GM15510 (cell line): ENCODE data around the gene DAB2.

Source experiments
- POLR2A ChIP-seq: IDR thresholded peaks from 3 replicates; pipeline ENCODE4 v1.6.1; 2011; ENCODE audit warnings: borderline replicate concordance; ENCODE audit not compliant: insufficient read length; ENCODE audit errors: extremely low read depth

Gene DAB2

GRCh38 chr5:39394946-39395345 lies 29.8 kb downstream of the DAB2 start:
- TF ChIP-seq POLR2A = no peak

- TF ChIP-seq POLR2A = no peak
Observed at GRCh38 chr5:39390945-39391344, 33.8 kb downstream of the DAB2 start.

GRCh38 chr5:39387293-39387692 lies 37.5 kb downstream of the DAB2 start:
- no peak for TF ChIP-seq POLR2A

DNA sequence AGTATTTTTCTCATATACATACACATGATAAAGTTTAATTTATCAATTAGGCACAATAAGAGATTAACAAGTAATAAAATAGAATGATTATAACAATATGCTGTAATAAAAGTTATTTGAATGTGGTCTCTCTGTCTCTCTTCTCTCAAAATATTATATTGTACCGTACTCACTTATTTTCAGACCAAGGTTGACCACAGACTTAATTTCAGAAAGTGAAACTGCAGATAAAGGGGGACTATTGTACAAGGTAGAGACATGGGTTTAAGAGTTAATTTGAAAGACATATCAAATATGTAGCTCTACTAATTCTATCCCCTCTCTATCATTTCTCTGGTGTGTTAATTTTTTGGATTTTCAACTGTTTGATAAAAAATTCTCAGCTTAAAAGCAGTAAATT lies 40.5 kb downstream of the DAB2 start:
- TF ChIP-seq POLR2A = no peak

DNA sequence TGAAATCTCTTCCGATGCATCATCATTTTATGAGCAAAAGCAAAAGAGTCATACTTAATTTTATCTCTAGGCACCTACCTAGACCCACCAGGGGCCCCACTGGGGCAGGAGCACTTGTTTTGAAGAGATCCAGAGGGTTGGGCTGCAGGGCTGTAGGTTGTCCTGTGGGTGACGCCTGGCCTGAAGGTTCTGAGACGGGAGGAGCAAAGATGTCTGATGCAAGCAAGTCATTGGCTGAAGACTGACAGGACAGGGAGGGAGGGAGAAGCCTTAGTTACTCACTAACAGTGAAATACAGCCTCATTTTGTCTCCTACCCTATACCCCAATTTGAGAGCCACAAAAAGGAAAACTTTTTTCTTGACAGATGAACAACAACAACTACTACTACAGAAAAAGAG lies 43.4 kb downstream of the DAB2 start:
- TF ChIP-seq POLR2A = no peak

- TF ChIP-seq POLR2A = no peak
Observed at GRCh38 chr5:39379693-39380092, 45.1 kb downstream of the DAB2 start.

DNA sequence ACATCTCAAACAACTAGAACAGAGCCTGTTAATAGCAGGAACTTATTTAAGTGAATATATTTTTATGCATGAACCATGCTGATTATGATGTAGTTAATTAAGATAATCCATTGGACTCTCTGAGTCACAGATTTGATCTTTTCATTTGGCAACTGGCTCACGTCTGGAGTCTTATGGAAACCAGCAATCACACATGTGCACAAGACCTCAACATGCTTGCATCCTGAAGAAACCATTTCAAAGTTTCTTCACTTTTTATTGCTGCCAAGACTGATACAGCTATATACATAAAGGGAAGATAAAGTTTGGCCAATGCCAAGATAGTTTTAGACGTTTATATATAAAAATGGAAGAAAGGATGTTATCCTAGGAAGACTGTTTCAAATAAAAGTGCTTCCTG lies 47.2 kb downstream of the DAB2 start:
- no peak for TF ChIP-seq POLR2A

- no peak for TF ChIP-seq POLR2A
Observed at GRCh38 chr5:39376293-39376714, 48.5 kb downstream of the DAB2 start.

DNA sequence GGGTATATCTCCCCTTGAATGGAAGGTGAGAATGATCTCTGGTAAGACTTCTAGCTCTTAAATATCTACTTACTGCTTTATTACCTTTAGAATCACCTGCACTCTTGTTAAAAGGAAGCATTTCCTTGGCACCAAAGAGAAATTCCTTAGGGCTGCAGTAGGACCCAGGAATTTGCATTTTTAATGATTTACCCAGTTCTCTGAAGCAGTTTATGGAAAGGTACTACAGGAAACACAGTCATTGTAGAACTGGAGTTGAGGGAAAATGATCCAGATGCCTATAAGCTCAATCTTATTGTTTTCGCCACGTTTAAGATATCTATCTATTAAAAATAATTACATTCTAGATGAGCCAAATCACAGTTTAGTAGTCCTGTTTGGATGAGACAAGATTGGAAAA lies 51.0 kb downstream of the DAB2 start:
- no peak for TF ChIP-seq POLR2A

DNA sequence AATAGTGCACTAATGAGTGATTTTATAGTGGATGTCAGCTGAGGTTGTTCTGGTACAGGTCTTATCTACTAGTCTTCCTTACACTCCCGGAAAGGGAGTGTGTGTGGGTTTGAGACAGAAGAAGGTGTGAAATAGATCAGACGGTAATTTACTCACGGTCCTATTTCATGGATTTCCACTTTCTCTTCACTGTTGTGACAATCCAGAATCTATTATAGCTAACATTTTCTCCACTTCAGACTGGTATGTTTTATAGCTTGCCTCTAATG lies 53.5 kb downstream of the DAB2 start:
- TF ChIP-seq POLR2A = no peak

DNA sequence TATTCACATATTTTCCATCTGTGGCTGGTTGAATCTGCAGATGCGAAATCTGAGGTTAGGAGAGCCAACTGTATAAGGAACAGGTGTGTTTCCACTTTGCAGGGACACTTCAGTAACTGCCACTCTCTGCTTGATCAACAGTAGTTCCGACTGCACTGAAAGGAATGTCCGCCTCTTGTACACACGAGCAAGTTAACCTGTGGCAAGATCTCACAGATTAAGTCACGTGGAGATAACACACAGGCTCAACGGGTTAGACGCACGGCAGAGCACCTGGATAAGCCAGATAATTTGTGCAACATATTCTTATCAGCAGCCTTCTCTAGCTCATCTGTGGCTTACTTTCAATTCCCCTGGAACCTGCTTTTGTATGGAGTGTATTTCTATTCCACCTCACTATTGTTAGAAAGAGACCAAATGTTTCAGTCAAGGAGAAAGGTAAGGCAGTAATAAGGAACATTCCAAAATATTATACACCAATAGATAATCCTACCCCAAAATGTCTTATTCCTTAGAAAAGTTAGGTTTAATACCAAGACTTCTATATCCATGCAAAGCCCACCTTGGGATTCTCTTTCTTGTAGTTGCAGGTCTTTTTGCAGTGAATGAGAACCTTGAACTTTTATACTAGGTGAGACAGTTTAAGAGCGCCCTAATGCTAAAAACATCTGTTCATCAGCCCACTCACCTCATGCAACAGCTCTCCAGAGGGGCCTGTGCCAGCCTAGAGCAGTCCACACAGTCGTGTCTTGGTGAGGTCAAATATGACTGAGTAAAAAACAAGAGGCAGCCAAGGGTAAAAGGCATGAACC lies 54.0 kb downstream of the DAB2 start:
- no peak for TF ChIP-seq POLR2A

DNA sequence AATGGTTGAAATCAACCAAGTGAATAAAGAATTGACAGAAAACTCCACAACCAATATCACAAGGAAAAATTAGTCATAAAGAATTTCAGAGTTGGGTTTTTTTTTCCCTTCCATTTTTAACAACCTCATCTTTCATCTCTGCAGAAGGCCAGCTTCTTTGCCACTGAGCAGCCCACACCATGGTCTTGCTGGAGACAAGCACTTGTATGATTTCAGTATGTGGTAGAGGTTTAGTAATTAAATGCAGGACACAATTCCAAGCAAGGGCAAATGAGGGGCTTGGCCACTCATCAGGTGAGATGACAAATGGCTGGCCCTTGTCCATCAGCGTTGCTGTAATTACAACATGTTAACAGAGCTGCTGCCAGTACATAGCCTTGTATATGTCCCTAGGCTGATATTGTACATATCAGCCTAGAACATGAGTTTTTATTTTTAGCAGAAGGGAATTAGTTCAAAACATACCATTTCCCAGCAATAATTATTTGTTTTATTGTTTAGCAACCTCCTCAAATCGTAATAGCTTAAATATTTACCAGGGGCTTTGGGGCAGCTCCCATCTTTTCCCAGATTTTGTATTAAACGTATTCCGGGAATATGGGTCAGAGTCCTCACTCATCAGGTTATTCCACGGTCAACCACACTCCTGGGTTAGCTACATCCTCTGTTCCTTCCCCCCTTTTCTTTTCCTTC lies 55.5 kb downstream of the DAB2 start:
- no peak for TF ChIP-seq POLR2A

GRCh38 chr5:39368116-39368515 lies 56.7 kb downstream of the DAB2 start:
- no peak for TF ChIP-seq POLR2A

GRCh38 chr5:39367711-39368110 lies 57.1 kb downstream of the DAB2 start:
- TF ChIP-seq POLR2A = no peak

DNA sequence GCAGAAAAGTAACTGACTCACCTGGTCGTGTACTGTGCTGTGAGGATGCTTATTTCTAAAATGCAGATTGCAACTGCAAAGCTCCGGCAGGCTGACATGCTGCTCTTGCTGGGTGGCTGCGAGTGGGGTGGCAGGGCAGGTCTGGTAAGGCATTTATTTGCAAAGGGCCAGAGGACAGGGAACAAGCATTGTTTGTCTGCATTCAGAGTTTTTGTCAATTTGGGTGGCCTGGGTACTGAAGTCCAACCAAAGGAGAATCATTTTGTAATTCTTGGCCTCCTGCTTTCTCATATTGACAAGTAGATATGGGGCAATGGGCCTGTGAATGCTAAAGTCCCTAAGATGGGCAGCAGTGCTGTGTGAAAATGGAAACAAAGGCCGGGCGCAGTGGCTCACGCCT lies 60.4 kb downstream of the DAB2 start, which contains the start of gene C9:
Gene C9 (minus strand): TSS at position 129 of the 400 bp plus-strand sequence. CDS start 31 bp downstream, at position 98.
- TF ChIP-seq POLR2A = no peak

GRCh38 chr5:39363217-39363616 lies 61.6 kb downstream of the DAB2 start:
- no peak for TF ChIP-seq POLR2A
